Measurements from ENCODE around the gene SHISA3. TPM values are rescaled to one million over a fixed set of nuclear protein-coding genes. Genes with fewer than 3 reads are reported as not detected.

SHISA3 gene
- total RNA-seq, 1 experiment from 2014 or later, result not detected

DNA sequence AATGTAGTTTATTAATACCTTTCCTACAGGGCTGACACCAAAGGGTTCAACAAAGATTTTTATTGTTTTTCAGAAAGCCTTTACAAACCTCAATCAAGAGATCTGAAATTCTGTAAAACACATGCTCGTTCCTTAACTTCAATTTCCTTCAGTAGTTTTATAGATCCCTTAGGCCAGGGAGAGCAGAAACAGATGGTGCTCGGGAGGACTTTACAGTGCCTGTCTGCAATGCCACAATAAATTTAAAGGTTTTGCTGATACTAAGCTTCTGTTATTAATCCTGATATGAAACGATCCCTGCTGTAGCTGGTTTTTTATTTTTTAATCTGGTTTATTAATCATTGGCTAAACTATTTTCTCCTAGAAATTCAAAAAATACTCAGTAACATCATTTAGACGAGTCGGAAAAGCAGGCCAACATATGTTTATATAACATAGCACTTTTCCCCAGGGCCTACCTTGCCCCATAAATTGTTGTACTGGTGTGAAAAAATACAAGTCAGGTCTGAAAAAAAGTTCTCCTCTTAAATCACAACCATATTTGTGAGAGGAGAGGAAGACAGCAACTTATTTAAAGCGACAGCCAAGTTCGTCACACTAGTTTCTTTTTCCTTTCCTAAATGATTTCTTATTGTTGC, 39.8 kb downstream of the SHISA3 start:
- DNase-seq, result no peak
- Histone ChIP-seq H3K4me3 (ENCODE audit: low read length) (no peak overlapping the region), H3K36me3 (ENCODE audit: insufficient read depth, low read length) (no peaks in the 10 kb centered on the region), H3K27me3 (ENCODE audit: low read length) (no peaks in the 10 kb centered on the region), H3K4me1 (ENCODE audit: low read length) (no peaks in the 10 kb centered on the region), H2AFZ (ENCODE audit: low read length) (no peak overlapping the region), H3K9me3 (ENCODE audit: low read length) (no peaks in the 10 kb centered on the region), H4K20me1 (ENCODE audit: insufficient read depth, low read depth, low read length) (no peaks in the 10 kb centered on the region), H3K9ac (ENCODE audit: low read length) (no peak overlapping the region), H3K27ac (ENCODE audit: low read length) (no peak overlapping the region), H3K79me2 (ENCODE audit: low read length) (no peaks in the 10 kb centered on the region), H3K9me2 (replicated peaks; ENCODE audit: insufficient read depth, low read length) (no peaks in the 10 kb centered on the region), H3K4me2 (ENCODE audit: low read depth, low read length, poor library complexity, severe bottlenecking) (no peak overlapping the region)

DNA sequence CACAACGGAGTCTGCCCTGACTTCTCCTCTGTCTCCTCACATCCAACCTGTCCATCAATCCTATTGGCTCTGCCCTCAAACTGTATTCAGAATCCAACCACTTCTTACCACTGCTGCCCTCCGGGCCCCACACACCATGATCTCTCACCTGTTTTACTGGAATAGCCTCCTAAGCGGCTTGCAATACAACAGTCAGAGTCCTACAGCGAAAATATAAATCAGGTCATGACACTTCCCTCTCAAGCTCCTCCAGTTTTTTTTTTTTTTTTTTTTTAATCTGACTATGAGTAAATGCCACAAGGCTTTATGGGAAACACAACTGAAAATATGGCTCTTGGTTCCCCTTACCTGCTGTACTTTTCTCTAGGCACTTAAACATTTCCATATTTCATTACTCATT, 42.8 kb downstream of the SHISA3 start:
- no peak overlapping the region for H3K27ac ChIP-seq (ENCODE audit: low read length)
- no peak overlapping the region for H2AFZ ChIP-seq (ENCODE audit: low read length)
- no peak overlapping the region for H3K4me2 ChIP-seq (ENCODE audit: low read depth, low read length, poor library complexity, severe bottlenecking)
- H3K4me3 ChIP-seq (ENCODE audit: low read length), result no peak overlapping the region
- H4K20me1 ChIP-seq (ENCODE audit: insufficient read depth, low read depth, low read length), result no peaks in the 10 kb centered on the region
- H3K9me2 ChIP-seq (replicated peaks; ENCODE audit: insufficient read depth, low read length), result no peaks in the 10 kb centered on the region
- no peaks in the 10 kb centered on the region for H3K9me3 ChIP-seq (ENCODE audit: low read length)
- no peak overlapping the region for H3K9ac ChIP-seq (ENCODE audit: low read length)
- no peaks in the 10 kb centered on the region for H3K4me1 ChIP-seq (ENCODE audit: low read length)
- DNase-seq, result no peak
- H3K36me3 ChIP-seq (ENCODE audit: insufficient read depth, low read length), result no peaks in the 10 kb centered on the region
- H3K79me2 ChIP-seq (ENCODE audit: low read length), result no peaks in the 10 kb centered on the region
- no peaks in the 10 kb centered on the region for H3K27me3 ChIP-seq (ENCODE audit: low read length)

DNA sequence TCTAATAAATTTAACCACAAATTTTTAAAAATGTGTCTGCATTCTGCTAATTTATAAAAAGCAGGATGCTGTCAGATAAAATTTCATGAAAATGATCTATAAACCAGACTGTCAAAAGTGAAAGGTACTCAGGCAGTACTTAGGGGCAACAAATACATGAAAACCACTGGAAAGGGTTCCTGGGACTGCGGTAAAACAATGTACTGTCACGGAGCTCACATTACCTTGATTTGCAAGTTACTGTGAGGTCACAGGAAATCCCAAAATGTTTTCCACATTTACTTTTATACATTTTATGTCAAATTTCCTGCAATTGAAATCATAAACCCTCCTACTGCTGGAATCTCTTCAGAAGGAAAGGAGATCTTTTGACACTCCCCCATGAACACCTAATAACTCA, 45.3 kb downstream of the SHISA3 start:
- Histone ChIP-seq H3K4me3 (ENCODE audit: low read length) (no peak overlapping the region), H3K27ac (ENCODE audit: low read length) (no peak overlapping the region), H3K4me1 (ENCODE audit: low read length) (no peaks in the 10 kb centered on the region), H3K4me2 (ENCODE audit: low read depth, low read length, poor library complexity, severe bottlenecking) (no peak overlapping the region), H3K36me3 (ENCODE audit: insufficient read depth, low read length) (no peaks in the 10 kb centered on the region), H3K79me2 (ENCODE audit: low read length) (no peaks in the 10 kb centered on the region), H3K27me3 (ENCODE audit: low read length) (no peaks in the 10 kb centered on the region), H4K20me1 (ENCODE audit: insufficient read depth, low read depth, low read length) (no peaks in the 10 kb centered on the region), H3K9me3 (ENCODE audit: low read length) (no peaks in the 10 kb centered on the region), H3K9ac (ENCODE audit: low read length) (no peak overlapping the region), H3K9me2 (replicated peaks; ENCODE audit: insufficient read depth, low read length) (no peaks in the 10 kb centered on the region), H2AFZ (ENCODE audit: low read length) (no peak overlapping the region)
- no peak for DNase-seq

DNA sequence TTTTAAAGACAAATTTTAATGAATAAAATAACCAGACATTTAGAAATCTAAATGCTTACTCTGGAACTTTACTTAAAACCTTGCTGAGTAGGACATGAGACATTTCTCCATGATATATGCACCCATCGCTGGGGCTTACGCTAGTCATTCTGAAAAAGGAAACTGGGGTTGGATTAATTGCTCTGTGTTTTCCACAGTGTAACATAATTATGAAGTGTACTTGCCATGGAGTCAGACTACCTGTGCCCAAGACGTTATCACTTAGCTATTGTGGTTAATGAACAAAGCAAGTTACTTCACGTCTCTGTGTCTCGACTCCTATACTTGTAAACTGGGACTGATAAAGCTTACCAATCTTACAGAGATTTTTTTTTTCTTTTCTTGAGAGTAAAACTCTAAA, 47.8 kb downstream of the SHISA3 start:
- Histone ChIP-seq H3K9ac (ENCODE audit: low read length) (no peak overlapping the region), H3K27ac (ENCODE audit: low read length) (no peak overlapping the region), H3K9me3 (ENCODE audit: low read length) (no peaks in the 10 kb centered on the region), H3K9me2 (replicated peaks; ENCODE audit: insufficient read depth, low read length) (no peaks in the 10 kb centered on the region), H3K79me2 (ENCODE audit: low read length) (no peaks in the 10 kb centered on the region), H3K4me3 (ENCODE audit: low read length) (no peak overlapping the region), H3K27me3 (ENCODE audit: low read length) (no peaks in the 10 kb centered on the region), H4K20me1 (ENCODE audit: insufficient read depth, low read depth, low read length) (no peaks in the 10 kb centered on the region), H2AFZ (ENCODE audit: low read length) (no peak overlapping the region), H3K4me1 (ENCODE audit: low read length) (no peaks in the 10 kb centered on the region), H3K4me2 (ENCODE audit: low read depth, low read length, poor library complexity, severe bottlenecking) (no peak overlapping the region), H3K36me3 (ENCODE audit: insufficient read depth, low read length) (peaks cover 2% of the 10 kb centered on the region; the same call in 1 of the 2 replicates)
- DNase-seq, result no peak

DNA sequence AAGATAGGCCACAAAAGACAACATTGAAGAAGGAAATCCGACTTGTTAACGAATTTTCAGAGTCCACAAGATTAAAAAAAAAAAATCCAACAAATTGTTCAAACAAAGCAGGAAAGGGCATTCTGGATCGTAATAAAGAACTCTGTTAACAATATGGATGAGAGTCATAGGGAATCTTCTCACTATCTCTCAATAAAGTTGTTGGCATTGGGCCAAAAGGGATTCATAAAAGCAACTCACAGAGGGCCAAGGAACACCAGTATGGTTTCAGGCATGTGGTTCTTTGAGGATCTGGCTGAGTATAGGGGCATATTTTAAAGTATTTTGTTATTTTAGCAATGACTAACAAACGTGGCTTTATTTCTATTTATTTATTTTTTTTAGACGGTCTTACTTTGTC, 49.5 kb downstream of the SHISA3 start:
- no peak overlapping the region for H3K4me2 ChIP-seq (ENCODE audit: low read depth, low read length, poor library complexity, severe bottlenecking)
- no peaks in the 10 kb centered on the region for H3K27me3 ChIP-seq (ENCODE audit: low read length)
- no peaks in the 10 kb centered on the region for H3K9me2 ChIP-seq (replicated peaks; ENCODE audit: insufficient read depth, low read length)
- H3K4me3 ChIP-seq (ENCODE audit: low read length), result no peak overlapping the region
- H3K9me3 ChIP-seq (ENCODE audit: low read length), result no peaks in the 10 kb centered on the region
- no peaks in the 10 kb centered on the region for H3K4me1 ChIP-seq (ENCODE audit: low read length)
- peaks cover 13% of the 10 kb centered on the region; the same call in 1 of the 2 replicates for H3K36me3 ChIP-seq (ENCODE audit: insufficient read depth, low read length)
- no peak for DNase-seq
- no peaks in the 10 kb centered on the region for H3K79me2 ChIP-seq (ENCODE audit: low read length)
- H4K20me1 ChIP-seq (ENCODE audit: insufficient read depth, low read depth, low read length), result no peaks in the 10 kb centered on the region
- H3K9ac ChIP-seq (ENCODE audit: low read length), result no peak overlapping the region
- no peak overlapping the region for H2AFZ ChIP-seq (ENCODE audit: low read length)
- H3K27ac ChIP-seq (ENCODE audit: low read length), result no peak overlapping the region

Other genes with a start within 250 kb of the SHISA3 start
- not detected in 2 replicates for gene BEND4, start 244.8 kb upstream of the SHISA3 start, total RNA-seq (2014; rRNA removed; shearing (Covaris generic); ENCODE audit: low replicate concordance)